Stomach (tissue), 4 donors: ENCODE data around the gene L3MBTL3.

ENCODE experiments used
- POLR2A ChIP-seq, 4 donors: fragments of 450-650 bp; IDR thresholded peaks; one replicate each; pipeline ENCODE4 v1.6.1; 2016; ENCODE audit warnings: antibody characterized with exemption in 4 of 4, control low read depth in 2 of 4, mild to moderate bottlenecking in 1 of 4, moderate library complexity in 1 of 4
- POLR2AphosphoS5 ChIP-seq, 3 donors: sonication (generic); formaldehyde crosslinking; IDR thresholded peaks; one replicate each; pipeline ENCODE4 v1.6.1; 2016; ENCODE audit warnings: antibody characterized with exemption in 3 of 3
- TF ChIP-seq, protein P1 (sequence below), 7 experiments: fragments of 450-650 bp in 4 of 7; fragments of 200-600 bp in 3 of 7; sonication (generic) in 3 of 7; IDR thresholded peaks; one replicate each; pipeline ENCODE4 v1.5.1; 2016 to 2019; ENCODE audit warnings: antibody characterized with exemption in 7 of 7, control low read depth in 2 of 7, mild to moderate bottlenecking in 1 of 7

GRCh38 chr6:130164251-130164650, 145.9 kb downstream of the L3MBTL3 start:
- TF ChIP-seq POLR2A (IDR thresholded peaks at IDR 0.05) (no peak), POLR2AphosphoS5 (IDR thresholded peaks at IDR 0.05) (no peak)
- TF ChIP-seq, protein P1, sequence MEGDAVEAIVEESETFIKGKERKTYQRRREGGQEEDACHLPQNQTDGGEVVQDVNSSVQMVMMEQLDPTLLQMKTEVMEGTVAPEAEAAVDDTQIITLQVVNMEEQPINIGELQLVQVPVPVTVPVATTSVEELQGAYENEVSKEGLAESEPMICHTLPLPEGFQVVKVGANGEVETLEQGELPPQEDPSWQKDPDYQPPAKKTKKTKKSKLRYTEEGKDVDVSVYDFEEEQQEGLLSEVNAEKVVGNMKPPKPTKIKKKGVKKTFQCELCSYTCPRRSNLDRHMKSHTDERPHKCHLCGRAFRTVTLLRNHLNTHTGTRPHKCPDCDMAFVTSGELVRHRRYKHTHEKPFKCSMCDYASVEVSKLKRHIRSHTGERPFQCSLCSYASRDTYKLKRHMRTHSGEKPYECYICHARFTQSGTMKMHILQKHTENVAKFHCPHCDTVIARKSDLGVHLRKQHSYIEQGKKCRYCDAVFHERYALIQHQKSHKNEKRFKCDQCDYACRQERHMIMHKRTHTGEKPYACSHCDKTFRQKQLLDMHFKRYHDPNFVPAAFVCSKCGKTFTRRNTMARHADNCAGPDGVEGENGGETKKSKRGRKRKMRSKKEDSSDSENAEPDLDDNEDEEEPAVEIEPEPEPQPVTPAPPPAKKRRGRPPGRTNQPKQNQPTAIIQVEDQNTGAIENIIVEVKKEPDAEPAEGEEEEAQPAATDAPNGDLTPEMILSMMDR (IDR thresholded peaks at IDR 0.05) = no peak
